Activated T-cell treated with anti-CD3 and anti-CD28 coated beads, Interleukin-2, amount 50 U/mL, for 48 hours (primary cell): Measurements from ENCODE around the gene ADGRA3.

Experiments used
- DNase-seq, 2 experiments: peaks; one replicate each; pipeline ENCODE4 v3.0.0-alpha.2; 2020

The ADGRA3 gene

GRCh38 chr4:22345678-22346077 lies 170.2 kb downstream of the ADGRA3 start:
- DNase-seq: no peak

GRCh38 chr4:22345055-22345454 lies 170.8 kb downstream of the ADGRA3 start:
- no peak for DNase-seq

- DNase-seq: no peak
These were observed 172.3 kb downstream of the ADGRA3 start for GRCh38 chr4:22343606-22344005.

- no peak for DNase-seq
These were observed 176.4 kb downstream of the ADGRA3 start for GRCh38 chr4:22339491-22339890.

GRCh38 chr4:22338796-22339195 lies 177.1 kb downstream of the ADGRA3 start:
- no peak for DNase-seq
